Fibroblast of the aortic adventitia (primary cell): ENCODE results near the gene CASP4. TPM values are rescaled to one million over a fixed set of nuclear protein-coding genes. Genes with fewer than 3 reads are reported as not detected.

Experiments used
- DNase-seq: peaks from one replicate; pipeline ENCODE4 v3.0.0-alpha.2; 2010; ENCODE audit warnings: low read depth
- H3K4me3 ChIP-seq: 2 replicates; pipeline ENCODE4 v1.5.1; 2011; ENCODE audit warnings: low read depth, mild to moderate bottlenecking, control low read depth, low read length, moderate library complexity
- CTCF ChIP-seq: IDR thresholded peaks from 2 replicates; pipeline ENCODE4 v1.5.1; 2011; ENCODE audit warnings: mild to moderate bottlenecking, low read length, control low read depth, inconsistent platforms; ENCODE audit not compliant: insufficient read depth
- total RNA-seq: library from RNA; depleted of rRNA; stranded (reverse); fragments of >200 nt; gene quantifications from 2 replicates; pipeline ENCODE4 v1.2.3, GENCODE V29; 2012; ENCODE audit warnings: low replicate concordance

Gene CASP4
- total RNA-seq, 1 donor = 245 TPM

GRCh38 chr11:104912102-104912501 is 56.3 kb downstream of the CASP4 start:
- no peak for TF ChIP-seq CTCF
- H3K4me3 ChIP-seq = no peak overlapping the region
- no peak for DNase-seq

- no peak for DNase-seq
- H3K4me3 ChIP-seq = no peak overlapping the region
- TF ChIP-seq CTCF = no peak
These were observed 60.2 kb downstream of the CASP4 start for GRCh38 chr11:104908186-104908531.

GRCh38 chr11:104907521-104908185 is 60.7 kb downstream of the CASP4 start:
- DNase-seq = peak; percentile 22
- no peak overlapping the region for H3K4me3 ChIP-seq
- TF ChIP-seq CTCF = no peak

- TF ChIP-seq CTCF = no peak
- no peak overlapping the region for H3K4me3 ChIP-seq
These were observed 63.1 kb downstream of the CASP4 start for GRCh38 chr11:104905271-104905670.

GRCh38 chr11:104899226-104899625 is 69.1 kb downstream of the CASP4 start:
- DNase-seq = no peak
- no peak overlapping the region for H3K4me3 ChIP-seq
- no peak for TF ChIP-seq CTCF

More at GRCh38 chr11:104905271-104905670, 63.1 kb downstream of the CASP4 start:
- DNase-seq = no peak

GRCh38 chr11:104898685-104899013 is 69.7 kb downstream of the CASP4 start:
- no peak overlapping the region for H3K4me3 ChIP-seq
- DNase-seq = peak; percentile 30
- no peak for TF ChIP-seq CTCF
